Keratinocyte (primary cell): Measurements from ENCODE around the gene PLA2G2F. TPM values are rescaled to one million over a fixed set of nuclear protein-coding genes. Genes with fewer than 3 reads are reported as not detected.

ENCODE experiments used
- DNase-seq: peaks from one replicate; pipeline ENCODE4 v3.0.0-alpha.2; 2011; ENCODE audit warnings: low read depth, missing footprints, low spot score
- FAIRE-seq: peaks from 2 replicates; lab custom pipeline; 2011; peaks lifted over from hg19 to GRCh38; lab: Jason Lieb, UNC
- H2AFZ ChIP-seq: 2 replicates; pipeline ENCODE4 v1.6.0; 2012; ENCODE audit warnings: low read length, control low read depth, inconsistent platforms; ENCODE audit not compliant: control insufficient read depth
- H3K27ac ChIP-seq: 2 replicates; pipeline ENCODE4 v1.5.1; 2011; ENCODE audit warnings: low read length; ENCODE audit not compliant: control insufficient read depth, insufficient read depth
- H3K27me3 ChIP-seq: 3 replicates; pipeline ENCODE4 v1.6.0; 2011; ENCODE audit warnings: low read length; ENCODE audit not compliant: control insufficient read depth, insufficient read depth; ENCODE audit errors: extremely low read depth
- H3K36me3 ChIP-seq, 2 experiments: 2 replicates in 1 of 2; 3 replicates in 1 of 2; pipeline ENCODE4 v1.5.1; 2011; ENCODE audit warnings: low read length in 2 of 2, mild to moderate bottlenecking in 1 of 2; ENCODE audit not compliant: control insufficient read depth in 2 of 2, insufficient read depth in 2 of 2; ENCODE audit errors: extremely low read depth in 1 of 2
- H3K4me1 ChIP-seq: 3 replicates; pipeline ENCODE4 v1.5.1; 2011; ENCODE audit warnings: low read length; ENCODE audit not compliant: control insufficient read depth, insufficient read depth; ENCODE audit errors: extremely low read depth
- H3K4me2 ChIP-seq: 3 replicates; pipeline ENCODE4 v1.6.0; 2011; ENCODE audit warnings: low read depth, low read length; ENCODE audit not compliant: control insufficient read depth, insufficient read depth; ENCODE audit errors: extremely low read depth
- H3K4me3 ChIP-seq, 3 experiments: fragments of 200-600 bp in 1 of 3; sonication (generic) in 1 of 3; 2 replicates in 2 of 3; 3 replicates in 1 of 3; pipeline ENCODE4 v1.5.1; 2011 to 2016; ENCODE audit warnings: low read length in 3 of 3, mild to moderate bottlenecking in 3 of 3, control low read depth in 2 of 3, inconsistent platforms in 1 of 3, low read depth in 1 of 3, mixed read lengths in 1 of 3, mixed run types in 1 of 3, moderate library complexity in 1 of 3; ENCODE audit not compliant: control insufficient read depth in 2 of 3, insufficient read depth in 2 of 3; ENCODE audit errors: extremely low read depth in 1 of 3
- H3K79me2 ChIP-seq: 2 replicates; pipeline ENCODE4 v1.6.0; 2012; ENCODE audit warnings: low read length; ENCODE audit not compliant: control insufficient read depth, insufficient read depth
- H3K9ac ChIP-seq: 3 replicates; pipeline ENCODE4 v1.6.0; 2011; ENCODE audit warnings: low read length; ENCODE audit not compliant: control insufficient read depth, insufficient read depth; ENCODE audit errors: extremely low read depth
- H3K9me1 ChIP-seq: 3 replicates; pipeline ENCODE4 v1.6.0; 2011; ENCODE audit warnings: low read length; ENCODE audit not compliant: control insufficient read depth, insufficient read depth; ENCODE audit errors: extremely low read depth
- H3K9me3 ChIP-seq: 2 replicates; pipeline ENCODE4 v1.5.1; 2012; ENCODE audit warnings: low read depth, low read length; ENCODE audit not compliant: control insufficient read depth
- H4K20me1 ChIP-seq: 3 replicates; pipeline ENCODE4 v1.6.0; 2011; ENCODE audit warnings: low read length; ENCODE audit not compliant: control insufficient read depth, insufficient read depth; ENCODE audit errors: extremely low read depth
- EZH2 ChIP-seq: IDR thresholded peaks from one replicate; pipeline ENCODE4 v1.6.1; 2012; ENCODE audit warnings: inconsistent platforms, mild to moderate bottlenecking, low read length, moderate library complexity
- dilution Hi-C: fragments of 300-500 bp; cut with MboI; formaldehyde crosslinking; loops from one replicate; pipeline ENCODE4 v1.7.0; 2020; ENCODE audit warnings: low sequenced_read_pairs; ENCODE audit not compliant: extremely low pct_ligation_motif_present
- polyA plus RNA-seq, 5 experiments: library from polyadenylated mRNA; depleted of rRNA in 3 of 5; stranded (reverse) in 3 of 5; stranded (forward) in 1 of 5; unstranded in 1 of 5; fragments of >200 nt; gene quantifications; 1 replicate in 1 of 5; 2 replicates in 3 of 5; 3 replicates in 1 of 5; pipeline versions ENCODE4 v1.2.1 to v1.2.3, GENCODE V29; 2011 to 2012; ENCODE audit warnings: missing spikeins in 2 of 5, low read depth in 1 of 5, low replicate concordance in 1 of 5
- TF ChIP-seq, protein P1 (sequence below), 3 experiments: IDR thresholded peaks in 1 of 3; conservative IDR thresholded peaks in 1 of 3; optimal IDR thresholded peaks in 1 of 3; 2 replicates in 2 of 3; 3 replicates in 1 of 3; pipeline versions ENCODE3 to v1.5.1; 2011; ENCODE audit warnings: low read length in 3 of 3, mild to moderate bottlenecking in 3 of 3, moderate library complexity in 2 of 3, control low read depth in 1 of 3, inconsistent platforms in 1 of 3; ENCODE audit not compliant: insufficient read depth in 2 of 3; ENCODE audit errors: extremely low read depth in 1 of 3

The PLA2G2F gene
- polyA plus RNA-seq, 1 donor (not counting 4 experiments of a cell fraction or from before 2014, with no cell fraction given) = 0.26 TPM

DNA sequence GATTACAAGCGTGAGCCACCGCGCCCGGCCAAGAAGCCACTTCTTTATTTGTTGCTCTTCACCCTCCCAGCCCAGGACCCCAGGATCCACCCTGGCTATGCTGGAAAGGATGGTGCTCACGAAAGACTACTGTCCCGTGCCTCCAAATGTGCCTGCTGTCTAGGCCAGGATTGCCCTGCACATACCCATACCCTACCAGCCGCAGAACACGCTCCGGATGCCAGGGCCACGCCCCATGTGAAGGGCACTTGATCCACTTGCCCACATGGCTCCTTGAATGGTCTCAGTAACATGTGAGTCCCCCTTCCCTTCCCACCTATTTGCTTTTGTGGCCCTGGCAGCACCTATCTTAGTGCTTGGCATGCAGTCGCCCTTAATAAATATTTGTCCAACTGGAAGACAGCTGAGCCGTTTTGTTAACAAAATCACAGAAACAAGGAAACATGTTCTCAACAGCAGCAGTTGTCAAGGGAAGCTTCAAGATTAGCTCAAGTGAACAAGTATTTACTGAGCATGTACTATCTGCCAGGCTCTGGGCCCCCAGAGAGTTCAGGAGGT lies 33.0 kb downstream of the PLA2G2F start:
- H3K4me1 ChIP-seq = peaks cover 14% of the 10 kb centered on the region
- no peaks in the 10 kb centered on the region for H3K9me1 ChIP-seq
- H3K4me3 ChIP-seq = no peak overlapping the region
- H3K9ac ChIP-seq = no peak overlapping the region
- H3K27me3 ChIP-seq = peaks cover 2% of the 10 kb centered on the region
- TF ChIP-seq, protein P1, sequence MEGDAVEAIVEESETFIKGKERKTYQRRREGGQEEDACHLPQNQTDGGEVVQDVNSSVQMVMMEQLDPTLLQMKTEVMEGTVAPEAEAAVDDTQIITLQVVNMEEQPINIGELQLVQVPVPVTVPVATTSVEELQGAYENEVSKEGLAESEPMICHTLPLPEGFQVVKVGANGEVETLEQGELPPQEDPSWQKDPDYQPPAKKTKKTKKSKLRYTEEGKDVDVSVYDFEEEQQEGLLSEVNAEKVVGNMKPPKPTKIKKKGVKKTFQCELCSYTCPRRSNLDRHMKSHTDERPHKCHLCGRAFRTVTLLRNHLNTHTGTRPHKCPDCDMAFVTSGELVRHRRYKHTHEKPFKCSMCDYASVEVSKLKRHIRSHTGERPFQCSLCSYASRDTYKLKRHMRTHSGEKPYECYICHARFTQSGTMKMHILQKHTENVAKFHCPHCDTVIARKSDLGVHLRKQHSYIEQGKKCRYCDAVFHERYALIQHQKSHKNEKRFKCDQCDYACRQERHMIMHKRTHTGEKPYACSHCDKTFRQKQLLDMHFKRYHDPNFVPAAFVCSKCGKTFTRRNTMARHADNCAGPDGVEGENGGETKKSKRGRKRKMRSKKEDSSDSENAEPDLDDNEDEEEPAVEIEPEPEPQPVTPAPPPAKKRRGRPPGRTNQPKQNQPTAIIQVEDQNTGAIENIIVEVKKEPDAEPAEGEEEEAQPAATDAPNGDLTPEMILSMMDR (optimal IDR thresholded peaks at IDR 0.05 in 1 of 3, IDR thresholded peaks at IDR 0.05 in 1 of 3, conservative IDR thresholded peaks at IDR 0.05 in 1 of 3; ENCODE audit: extremely low read depth in 1 of 3, insufficient read depth in 2 of 3, low read length in 3 of 3) = no peak
- no peak for TF ChIP-seq EZH2
- no peak overlapping the region for H3K27ac ChIP-seq
- no peaks in the 10 kb centered on the region for H3K36me3 ChIP-seq
- FAIRE-seq (no peak), DNase-seq (no peak)
- no peaks in the 10 kb centered on the region for H4K20me1 ChIP-seq
- no peaks in the 10 kb centered on the region for H3K79me2 ChIP-seq
- H3K9me3 ChIP-seq = no peaks in the 10 kb centered on the region
- dilution Hi-C loops = no loop called here
- no peak overlapping the region for H3K4me2 ChIP-seq
- H2AFZ ChIP-seq = no peak overlapping the region

DNA sequence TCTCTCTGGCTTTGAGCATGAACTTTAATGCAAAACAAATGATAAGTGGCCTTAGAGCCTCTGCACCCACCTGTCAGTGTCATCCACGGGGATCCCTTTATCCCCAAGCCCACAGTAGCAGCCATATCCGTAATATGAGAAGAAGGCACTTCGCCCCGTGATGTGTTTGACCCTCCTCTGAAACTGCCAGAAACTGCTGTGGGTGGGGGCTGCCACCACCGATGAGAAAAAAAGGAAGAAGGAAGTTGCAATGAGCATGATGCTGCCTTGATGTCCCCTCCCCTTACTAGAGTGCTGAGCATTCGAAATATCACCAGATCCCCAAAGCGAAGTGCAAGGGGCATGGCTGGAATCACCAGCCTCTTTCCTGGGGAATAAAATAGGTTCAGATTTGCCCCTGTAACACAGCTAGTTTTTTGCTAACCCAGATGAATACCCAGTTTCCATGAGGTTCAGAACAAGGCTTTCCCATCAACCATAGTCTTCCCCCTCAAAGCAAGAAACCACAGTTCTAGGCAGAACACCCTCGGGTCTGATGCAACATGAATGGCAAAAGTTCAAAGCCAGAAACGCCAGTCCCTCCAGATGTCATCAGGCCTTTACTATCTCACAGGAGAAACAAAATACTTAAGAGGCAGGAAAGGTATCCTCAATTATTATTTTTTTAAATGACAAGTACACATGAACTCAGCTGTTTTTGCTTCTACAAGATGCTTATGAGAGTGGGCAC lies 36.0 kb downstream of the PLA2G2F start:
- H3K4me2 ChIP-seq = no peak overlapping the region
- no peaks in the 10 kb centered on the region for H3K36me3 ChIP-seq
- peaks cover 7% of the 10 kb centered on the region for H3K4me1 ChIP-seq
- H3K27me3 ChIP-seq = peaks cover 6% of the 10 kb centered on the region
- FAIRE-seq = no peak
- no peak overlapping the region for H3K27ac ChIP-seq
- dilution Hi-C loops = no loop called here
- no peak overlapping the region for H2AFZ ChIP-seq
- H3K79me2 ChIP-seq = no peaks in the 10 kb centered on the region
- H3K4me3 ChIP-seq = no peak overlapping the region
- TF ChIP-seq, protein P1 (optimal IDR thresholded peaks at IDR 0.05 in 1 of 3, IDR thresholded peaks at IDR 0.05 in 1 of 3, conservative IDR thresholded peaks at IDR 0.05 in 1 of 3; ENCODE audit: extremely low read depth in 1 of 3, insufficient read depth in 2 of 3, low read length in 3 of 3) = no peak
- TF ChIP-seq EZH2 = no peak
- no peaks in the 10 kb centered on the region for H4K20me1 ChIP-seq
- H3K9me3 ChIP-seq = peaks cover 6% of the 10 kb centered on the region
- no peak overlapping the region for H3K9ac ChIP-seq
- H3K9me1 ChIP-seq = no peaks in the 10 kb centered on the region
- no peak for DNase-seq
